Measurements from ENCODE around the gene PLXNA4.

PLXNA4 gene

GRCh38 chr7:132527467-132528410 is 48.5 kb downstream of the PLXNA4 start:
- DNase-seq: no peak

DNA sequence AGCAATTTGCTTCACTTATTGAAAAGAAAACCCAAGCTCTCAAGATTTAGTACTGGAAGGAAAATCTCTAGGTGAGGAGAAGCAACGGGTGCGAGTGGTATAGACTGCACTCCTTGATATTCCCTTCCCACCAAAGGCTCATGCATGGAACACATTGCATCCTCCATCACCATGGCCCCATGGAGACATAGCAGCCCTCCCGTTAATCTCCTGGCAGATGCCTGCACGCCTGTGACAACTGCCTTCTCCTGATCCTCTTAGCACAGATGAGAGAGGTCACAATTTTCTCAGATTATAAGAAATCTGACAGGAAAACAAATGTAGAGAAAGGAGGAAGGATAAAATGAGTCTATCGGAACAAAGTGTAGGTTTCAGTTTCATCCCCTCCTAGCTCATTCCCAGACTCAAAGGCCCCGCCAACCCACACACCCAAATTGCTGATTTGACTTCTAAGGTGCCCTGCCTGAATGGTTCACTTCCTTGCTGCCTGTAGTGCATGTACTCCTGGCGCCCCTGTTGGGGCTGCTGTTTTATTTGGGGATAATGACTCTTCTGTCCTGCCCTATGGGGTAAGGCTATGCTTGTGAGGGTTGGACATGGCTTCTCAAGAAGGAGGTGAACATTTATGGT is 50.0 kb downstream of the PLXNA4 start:
- no peak for DNase-seq

DNA sequence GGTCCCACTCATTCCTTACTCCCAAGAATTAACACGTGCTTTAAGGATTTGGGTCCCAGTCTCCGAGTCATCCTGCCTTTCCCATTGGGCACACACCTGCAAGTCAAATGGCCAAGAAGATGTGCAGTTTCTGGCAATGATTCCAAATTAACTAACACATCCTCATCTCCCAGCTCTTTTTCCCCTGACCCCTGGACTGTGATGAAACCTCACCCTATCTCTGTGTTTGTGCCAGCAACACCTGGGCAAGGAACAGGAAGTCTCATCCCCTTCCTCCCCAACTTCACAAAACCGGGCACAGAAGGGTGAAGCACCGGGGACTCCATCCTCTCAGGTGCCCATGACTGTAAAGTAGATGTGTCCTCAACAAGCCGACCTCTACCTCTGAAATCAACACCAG is 54.8 kb downstream of the PLXNA4 start:
- DNase-seq: no peak

- no peak for DNase-seq
Measured at GRCh38 chr7:132520591-132521280, 55.5 kb downstream of the PLXNA4 start.

DNA sequence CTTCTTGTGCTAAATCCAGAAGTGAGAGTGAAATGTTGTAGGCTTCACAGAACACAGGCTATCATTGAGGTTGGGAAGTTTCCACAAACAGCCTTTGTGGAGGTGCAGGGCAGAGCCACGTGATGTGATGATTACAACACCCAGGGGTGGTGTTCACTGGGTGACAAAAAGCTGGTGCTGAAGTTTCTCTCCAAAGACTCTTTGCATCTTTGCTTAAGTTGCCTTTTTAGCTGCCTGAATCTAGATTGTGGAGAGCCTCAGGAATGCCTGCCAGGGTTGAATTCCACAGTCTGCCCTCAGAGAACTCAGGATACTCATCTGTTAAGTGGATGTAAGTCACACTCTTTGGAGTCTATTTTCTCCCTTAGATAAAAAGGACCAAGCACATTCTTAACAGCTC is 56.3 kb downstream of the PLXNA4 start:
- DNase-seq: no peak

DNA sequence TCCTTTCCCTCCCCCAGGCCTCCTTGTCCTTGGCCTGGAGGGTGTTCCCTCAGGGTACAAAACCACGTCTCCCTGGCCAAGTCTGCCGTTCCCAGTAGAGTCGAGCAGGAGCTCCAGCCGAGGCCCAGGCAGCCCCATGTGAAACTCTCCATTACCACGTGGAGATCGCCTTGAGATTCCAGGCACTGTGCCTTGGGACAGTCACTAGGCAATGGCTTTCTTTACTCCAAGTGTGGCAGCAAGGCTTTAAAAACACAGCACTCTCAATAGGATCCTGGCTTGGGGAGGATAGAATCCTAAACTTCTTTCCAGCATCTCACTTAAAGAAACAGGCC is 57.5 kb downstream of the PLXNA4 start:
- no peak for DNase-seq

- DNase-seq: no peak
Measured at GRCh38 chr7:132518102-132518838, 58.0 kb downstream of the PLXNA4 start.

GRCh38 chr7:132516042-132516840 is 60.0 kb downstream of the PLXNA4 start:
- no peak for DNase-seq

- DNase-seq: no peak
Measured at GRCh38 chr7:132515181-132515580, 61.1 kb downstream of the PLXNA4 start.

GRCh38 chr7:132514430-132514829 is 61.8 kb downstream of the PLXNA4 start:
- DNase-seq: no peak

GRCh38 chr7:132511921-132512320 is 64.3 kb downstream of the PLXNA4 start:
- no peak for DNase-seq

DNA sequence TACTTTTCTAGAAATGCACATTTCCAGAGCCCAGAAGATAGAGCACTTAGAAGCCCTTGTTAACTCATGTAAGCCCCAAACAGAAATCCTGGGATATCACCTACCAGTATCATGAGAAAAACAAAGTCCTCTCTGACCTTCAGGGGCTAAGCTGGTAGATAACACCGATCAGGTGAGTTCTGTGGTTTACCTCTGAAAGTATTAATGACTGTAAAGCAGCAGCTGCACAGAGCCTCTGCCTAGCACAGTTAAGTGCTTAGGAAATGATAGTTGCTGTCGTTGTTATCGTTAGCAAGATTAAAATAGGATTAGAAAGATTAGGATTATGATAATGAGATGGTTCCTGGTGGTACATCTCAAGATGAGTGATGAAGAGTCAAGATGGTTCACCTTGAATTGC is 64.9 kb downstream of the PLXNA4 start:
- DNase-seq: no peak

DNA sequence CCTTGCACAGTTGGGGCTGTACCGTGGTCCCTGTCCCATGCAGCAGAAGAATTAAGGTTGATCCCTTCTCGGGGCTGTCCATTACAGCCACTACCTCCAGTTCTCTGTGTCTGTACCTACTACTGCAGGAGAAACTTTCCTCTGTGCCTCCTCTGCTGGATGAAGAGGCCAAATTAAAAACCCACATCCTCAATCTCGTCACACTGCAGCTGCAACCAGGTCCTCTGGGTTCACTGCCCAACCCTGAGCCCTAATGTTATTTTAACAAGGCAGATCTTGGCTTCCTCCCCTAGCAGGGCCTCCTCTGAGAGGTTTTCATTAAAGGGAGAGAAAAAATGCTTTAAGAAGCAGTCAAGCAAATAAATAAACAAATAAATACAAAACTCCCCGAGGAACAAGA is 66.6 kb downstream of the PLXNA4 start:
- DNase-seq: no peak

DNA sequence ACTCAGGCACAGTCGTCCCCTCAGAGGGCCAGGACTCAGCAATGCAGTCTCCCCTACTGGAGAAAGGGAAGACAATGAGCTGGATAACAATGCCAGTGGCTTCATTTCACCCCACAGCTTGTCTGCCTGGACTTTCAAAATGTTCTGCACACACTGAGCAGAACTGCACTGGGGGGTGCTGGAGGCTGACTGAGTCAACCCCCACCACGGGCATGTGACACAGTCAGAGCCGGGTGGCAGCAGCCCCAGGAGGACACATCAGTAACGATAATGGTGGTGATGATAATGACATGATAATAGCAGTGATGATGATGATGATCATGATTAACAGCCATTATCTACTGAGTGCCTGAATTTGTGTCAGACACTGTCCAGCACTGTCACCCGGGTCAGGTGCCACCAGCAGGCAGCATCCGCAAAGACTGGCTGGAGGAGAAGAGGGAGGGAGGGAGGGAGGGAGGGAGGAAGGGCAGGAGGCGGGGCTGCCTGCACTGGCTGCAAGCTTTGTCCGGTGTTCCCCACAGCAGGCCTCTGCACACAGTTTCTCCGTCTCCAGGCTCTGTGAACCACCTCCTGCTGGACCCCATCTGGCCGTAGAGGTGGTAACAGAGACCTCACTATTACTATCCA is 67.4 kb downstream of the PLXNA4 start:
- no peak for DNase-seq

DNA sequence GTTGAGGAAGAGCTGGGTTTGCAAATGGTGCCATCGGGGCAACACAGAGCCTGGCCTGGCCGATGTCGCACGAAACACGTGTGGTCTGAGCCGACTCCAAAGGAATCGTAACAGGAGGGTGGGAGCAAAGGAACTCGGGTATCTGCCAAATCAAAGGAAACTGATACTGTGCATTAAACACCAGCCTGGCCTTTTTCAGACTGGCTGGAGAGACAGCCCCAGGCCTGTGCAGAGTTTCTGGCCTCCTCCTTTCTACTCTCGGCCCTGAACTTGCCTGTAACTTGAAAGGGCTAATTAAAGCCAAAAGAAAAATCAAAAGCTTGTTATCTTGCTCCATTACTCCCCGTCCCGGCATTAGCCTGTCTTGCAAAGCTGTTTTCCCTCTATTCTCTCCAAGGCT is 71.4 kb downstream of the PLXNA4 start:
- DNase-seq: no peak

DNA sequence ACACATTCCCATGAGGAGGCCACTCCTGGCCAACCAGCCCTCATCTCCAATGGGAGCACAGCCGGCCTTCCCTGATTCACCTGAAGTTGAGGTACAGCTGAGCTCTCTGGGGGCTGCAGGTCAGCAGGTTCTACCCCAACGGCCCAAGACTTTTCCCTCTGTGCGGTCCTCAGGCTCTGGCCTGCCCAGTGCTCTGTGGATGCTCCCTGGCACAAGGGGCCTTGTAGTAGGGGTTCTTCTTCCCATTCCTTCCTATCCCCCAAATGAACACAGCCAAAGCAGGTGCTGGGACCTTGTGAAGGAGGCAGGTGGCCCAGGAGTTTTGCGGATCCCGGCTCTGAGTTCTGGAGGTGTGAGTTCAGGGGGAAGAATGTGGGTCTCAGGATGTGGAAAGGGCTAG is 72.2 kb downstream of the PLXNA4 start:
- DNase-seq: no peak

GRCh38 chr7:132503415-132503814 is 72.9 kb downstream of the PLXNA4 start:
- DNase-seq: no peak

GRCh38 chr7:132501956-132502355 is 74.3 kb downstream of the PLXNA4 start:
- DNase-seq: no peak

DNA sequence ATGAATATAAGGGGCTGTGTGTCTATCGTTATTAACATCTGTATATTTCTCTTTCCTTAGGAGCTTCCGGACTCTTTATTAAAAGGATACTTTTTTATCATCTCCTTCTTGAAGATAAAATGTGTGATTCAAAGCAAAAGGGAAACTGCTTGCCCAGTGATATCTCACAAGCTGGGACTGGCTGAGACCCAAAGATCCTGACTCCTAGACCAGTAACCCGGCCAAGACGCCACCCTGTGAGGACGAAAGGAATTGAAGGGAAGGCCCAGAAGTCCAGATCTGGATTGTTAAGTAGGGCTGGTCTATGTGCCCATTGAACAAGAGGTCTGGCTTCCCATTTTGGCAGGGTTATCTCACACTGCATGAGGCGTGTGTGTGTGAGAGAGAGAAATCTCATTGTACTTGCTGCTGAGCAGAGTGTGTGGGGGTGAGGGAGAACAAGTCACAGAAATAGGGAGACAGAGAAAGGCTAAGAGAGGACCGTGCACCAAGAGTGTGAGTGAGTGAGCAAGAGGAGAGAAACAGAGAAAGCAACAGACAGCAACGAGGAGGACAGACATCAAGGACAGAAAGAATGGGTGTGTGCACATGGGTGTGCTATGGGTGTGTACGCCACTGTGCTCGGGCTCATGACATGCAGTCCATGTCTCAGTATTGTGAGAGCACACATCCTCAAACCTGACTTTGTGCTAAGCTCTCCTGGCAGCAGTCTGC is 75.4 kb downstream of the PLXNA4 start:
- no peak for DNase-seq

GRCh38 chr7:132499487-132499886 is 76.8 kb downstream of the PLXNA4 start:
- no peak for DNase-seq

DNA sequence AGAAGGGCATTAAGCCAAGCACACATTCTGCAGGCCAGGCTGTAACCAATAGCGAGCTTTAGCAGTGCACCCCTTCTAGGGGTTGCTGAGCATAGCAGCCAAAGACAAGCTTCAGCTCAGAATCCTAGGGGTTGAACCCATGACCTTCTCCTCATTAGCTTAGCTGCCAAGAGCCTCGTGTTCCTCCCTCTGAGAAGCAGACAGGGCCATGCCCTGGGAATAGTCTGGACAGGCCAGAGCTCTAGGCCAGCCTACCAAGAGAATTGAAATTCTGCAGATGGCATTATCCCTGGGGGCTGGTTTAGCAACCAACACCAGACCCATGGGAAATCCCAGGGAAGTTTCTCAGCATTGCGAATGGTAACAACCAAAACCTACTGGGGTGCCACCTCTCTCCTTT is 77.2 kb downstream of the PLXNA4 start:
- no peak for DNase-seq
